Fibroblast of skin of scalp (primary cell): ENCODE results near the gene STRN3.
"Not testable (repeated sequence)": the region's sequence is repeated elsewhere in the genome, so short reads cannot be mapped to it uniquely, and the experiment has no call there.

Source experiments
- DNase-seq: peaks from one replicate; pipeline ENCODE4 v3.0.0-alpha.2; 2013

STRN3 gene

GRCh38 chr14:30967364-30968098 is 58.6 kb downstream of the STRN3 start:
- not testable (repeated sequence) for DNase-seq

GRCh38 chr14:30966415-30967363 is 59.5 kb downstream of the STRN3 start:
- peak; percentile 2 for DNase-seq

- not testable (repeated sequence) for DNase-seq
These were observed 60.3 kb downstream of the STRN3 start for GRCh38 chr14:30965861-30966260.

- not testable (repeated sequence) for DNase-seq
These were observed 63.6 kb downstream of the STRN3 start for GRCh38 chr14:30962537-30962936.

- DNase-seq, result no peak
These were observed 64.8 kb downstream of the STRN3 start for GRCh38 chr14:30961330-30961729.

GRCh38 chr14:30960216-30960615 is 66.0 kb downstream of the STRN3 start:
- DNase-seq, result no peak

GRCh38 chr14:30958555-30959407 is 67.4 kb downstream of the STRN3 start:
- DNase-seq, result no peak

- no peak for DNase-seq
These were observed 68.3 kb downstream of the STRN3 start for GRCh38 chr14:30957813-30958370.

- DNase-seq, result no peak
These were observed 76.5 kb downstream of the STRN3 start for GRCh38 chr14:30949651-30950050.

- DNase-seq, result no peak
These were observed 82.5 kb downstream of the STRN3 start for GRCh38 chr14:30943694-30944093.

GRCh38 chr14:30940886-30941285 is 85.3 kb downstream of the STRN3 start:
- no peak for DNase-seq

GRCh38 chr14:30938617-30939016 is 87.6 kb downstream of the STRN3 start:
- DNase-seq, result no peak

GRCh38 chr14:30935445-30935844 is 90.7 kb downstream of the STRN3 start:
- no peak for DNase-seq

- not testable (repeated sequence) for DNase-seq
These were observed 92.2 kb downstream of the STRN3 start for GRCh38 chr14:30933937-30934336.

- no peak for DNase-seq
These were observed 97.7 kb downstream of the STRN3 start for GRCh38 chr14:30928462-30928861.

- no peak for DNase-seq
These were observed 100.9 kb downstream of the STRN3 start for GRCh38 chr14:30925254-30925653.

GRCh38 chr14:30921788-30922187 is 104.4 kb downstream of the STRN3 start:
- DNase-seq, result no peak

- DNase-seq, result peak; percentile 12
These were observed 104.9 kb downstream of the STRN3 start for GRCh38 chr14:30921305-30921704.

- no peak for DNase-seq
These were observed 110.6 kb downstream of the STRN3 start for GRCh38 chr14:30915596-30915995.

- DNase-seq, result no peak
These were observed 111.4 kb downstream of the STRN3 start for GRCh38 chr14:30914812-30915211.

- DNase-seq, result no peak
These were observed 117.4 kb downstream of the STRN3 start for GRCh38 chr14:30908826-30909225.

- DNase-seq, result no peak
These were observed 118.5 kb downstream of the STRN3 start for GRCh38 chr14:30907659-30908057.
